BLaER1 (cell line): ENCODE measurements around the gene MLST8.
"Not testable (repeated sequence)": the region's sequence is repeated elsewhere in the genome, so short reads cannot be mapped to it uniquely, and the experiment has no call there.

Experiments used
- H3K27ac ChIP-seq: shearing (Covaris generic); formaldehyde crosslinking; 2 replicates; pipeline ENCODE4 v1.8.1; 2022
- H3K27me3 ChIP-seq: shearing (Covaris generic); formaldehyde crosslinking; 2 replicates; pipeline ENCODE4 v1.8.1; 2022
- H3K36me3 ChIP-seq: shearing (Covaris generic); formaldehyde crosslinking; 2 replicates; pipeline ENCODE4 v1.8.1; 2022
- H3K4me1 ChIP-seq: shearing (Covaris generic); formaldehyde crosslinking; 2 replicates; pipeline ENCODE4 v1.8.1; 2022
- H3K4me2 ChIP-seq: shearing (Covaris generic); formaldehyde crosslinking; 2 replicates; pipeline ENCODE4 v1.8.1; 2022
- H3K4me3 ChIP-seq: shearing (Covaris generic); formaldehyde crosslinking; 2 replicates; pipeline ENCODE4 v1.8.1; 2022
- H3K9ac ChIP-seq: shearing (Covaris generic); formaldehyde crosslinking; 2 replicates; pipeline ENCODE4 v1.8.1; 2022
- H3K9me3 ChIP-seq: shearing (Covaris generic); formaldehyde crosslinking; 2 replicates; pipeline ENCODE4 v1.8.1; 2022
- H4K20me1 ChIP-seq: shearing (Covaris generic); formaldehyde crosslinking; 2 replicates; pipeline ENCODE4 v1.8.1; 2022
- Cebpa-rat ChIP-seq: shearing (Covaris generic); IDR thresholded peaks from 2 replicates; pipeline ENCODE4 v1.8.1; 2022

The MLST8 gene

GRCh38 chr16:2196162-2196980 is 8.9 kb upstream of the MLST8 start, which contains the start of gene CASKIN1:
Gene CASKIN1 (minus strand): TSS chr16:2196605. CDS start chr16:2196432, 173 bp downstream.
- peak within 1 kb of the TSS; percentile 95 for H3K4me2 ChIP-seq
- peaks cover 27% of the 10 kb centered on the region for H4K20me1 ChIP-seq
- H3K9ac ChIP-seq = peak within 1 kb of the TSS; percentile 55
- no peaks in the 10 kb centered on the region for H3K9me3 ChIP-seq
- no peak for TF ChIP-seq Cebpa-rat
- no peak within 1 kb of the TSS for H3K27ac ChIP-seq
- peaks cover 77% of the 10 kb centered on the region for H3K27me3 ChIP-seq
- H3K4me3 ChIP-seq = peak within 1 kb of the TSS; percentile 69
- peaks cover 28% of the 10 kb centered on the region for H3K4me1 ChIP-seq
- no peaks in the 10 kb centered on the region for H3K36me3 ChIP-seq

- peak overlapping the region; percentile 55; the same call in 1 of the 2 replicates for H3K9ac ChIP-seq
- no peak overlapping the region for H3K27ac ChIP-seq
- H3K36me3 ChIP-seq = no peaks in the 10 kb centered on the region
- TF ChIP-seq Cebpa-rat = no peak
- peak overlapping the region; percentile 83 for H3K4me2 ChIP-seq
- H3K4me1 ChIP-seq = peaks cover 21% of the 10 kb centered on the region
- H3K9me3 ChIP-seq = no peaks in the 10 kb centered on the region
- H3K27me3 ChIP-seq = peaks cover 84% of the 10 kb centered on the region
- peak overlapping the region; percentile 69 for H3K4me3 ChIP-seq
- H4K20me1 ChIP-seq = peaks cover 27% of the 10 kb centered on the region
Measured at GRCh38 chr16:2196981-2197511, 8.2 kb upstream of the MLST8 start.

- Histone ChIP-seq H3K9me3 (no peaks in the 10 kb centered on the region), H3K9ac (no peak overlapping the region), H3K4me3 (no peak overlapping the region), H4K20me1 (peaks cover 27% of the 10 kb centered on the region), H3K4me2 (no peak overlapping the region), H3K4me1 (peaks cover 18% of the 10 kb centered on the region), H3K27me3 (peaks cover 88% of the 10 kb centered on the region), H3K27ac (no peak overlapping the region), H3K36me3 (no peaks in the 10 kb centered on the region)
- no peak for TF ChIP-seq Cebpa-rat
Measured at GRCh38 chr16:2197765-2198164, 7.5 kb upstream of the MLST8 start.

GRCh38 chr16:2198283-2198682 is 7.0 kb upstream of the MLST8 start:
- Histone ChIP-seq H3K27ac (no peak overlapping the region), H3K27me3 (peaks cover 86% of the 10 kb centered on the region), H3K4me1 (peaks cover 18% of the 10 kb centered on the region), H3K9me3 (no peaks in the 10 kb centered on the region), H3K9ac (no peak overlapping the region), H3K36me3 (no peaks in the 10 kb centered on the region), H4K20me1 (peaks cover 26% of the 10 kb centered on the region), H3K4me3 (no peak overlapping the region), H3K4me2 (no peak overlapping the region)
- no peak for TF ChIP-seq Cebpa-rat

- H4K20me1 ChIP-seq = peaks cover 18% of the 10 kb centered on the region
- H3K4me1 ChIP-seq = peaks cover 18% of the 10 kb centered on the region
- TF ChIP-seq Cebpa-rat = no peak
- no peaks in the 10 kb centered on the region for H3K36me3 ChIP-seq
- no peaks in the 10 kb centered on the region for H3K9me3 ChIP-seq
- peaks cover 78% of the 10 kb centered on the region for H3K27me3 ChIP-seq
- no peak overlapping the region for H3K4me3 ChIP-seq
- no peak overlapping the region for H3K9ac ChIP-seq
- no peak overlapping the region for H3K27ac ChIP-seq
- no peak overlapping the region for H3K4me2 ChIP-seq
Measured at GRCh38 chr16:2199095-2199494, 6.2 kb upstream of the MLST8 start.

GRCh38 chr16:2199621-2200139 is 5.6 kb upstream of the MLST8 start:
- no peak for TF ChIP-seq Cebpa-rat
- Histone ChIP-seq H3K9me3 (no peaks in the 10 kb centered on the region), H3K4me2 (no peak overlapping the region), H3K36me3 (no peaks in the 10 kb centered on the region), H3K27ac (no peak overlapping the region), H3K9ac (no peak overlapping the region), H3K4me1 (peaks cover 18% of the 10 kb centered on the region), H4K20me1 (peaks cover 12% of the 10 kb centered on the region), H3K4me3 (no peak overlapping the region), H3K27me3 (peaks cover 72% of the 10 kb centered on the region)

- Histone ChIP-seq H3K36me3 (no peaks in the 10 kb centered on the region), H3K27me3 (peaks cover 66% of the 10 kb centered on the region), H4K20me1 (peaks cover 6% of the 10 kb centered on the region), H3K9me3 (no peaks in the 10 kb centered on the region), H3K27ac (no peak overlapping the region), H3K4me1 (peaks cover 15% of the 10 kb centered on the region), H3K4me2 (no peak overlapping the region), H3K4me3 (no peak overlapping the region), H3K9ac (no peak overlapping the region)
- no peak for TF ChIP-seq Cebpa-rat
Measured at GRCh38 chr16:2200313-2200712, 4.9 kb upstream of the MLST8 start.

GRCh38 chr16:2203119-2203688 is 2.0 kb upstream of the MLST8 start:
- Histone ChIP-seq H3K27me3 (peaks cover 39% of the 10 kb centered on the region), H3K36me3 (peaks cover 16% of the 10 kb centered on the region), H3K4me1 (peaks cover 24% of the 10 kb centered on the region)
- not testable (repeated sequence) for H3K27ac ChIP-seq, H3K4me3 ChIP-seq, H4K20me1 ChIP-seq, H3K4me2 ChIP-seq, H3K9ac ChIP-seq, H3K9me3 ChIP-seq

- peaks cover 7% of the 10 kb centered on the region; the same call in 1 of the 2 replicates for H4K20me1 ChIP-seq
- no peak for TF ChIP-seq Cebpa-rat
- peaks cover 26% of the 10 kb centered on the region for H3K27me3 ChIP-seq
- H3K4me1 ChIP-seq = peaks cover 24% of the 10 kb centered on the region
- peak overlapping the region; percentile 100 for H3K4me2 ChIP-seq
- H3K9me3 ChIP-seq = no peaks in the 10 kb centered on the region
- peak overlapping the region; percentile 83 for H3K4me3 ChIP-seq
- peak overlapping the region; percentile 97 for H3K9ac ChIP-seq
- H3K27ac ChIP-seq = peak overlapping the region; percentile 99
- H3K36me3 ChIP-seq = peaks cover 30% of the 10 kb centered on the region
Measured at GRCh38 chr16:2204416-2205103, 694 bp upstream of the MLST8 start.
